Measurements from ENCODE around the gene SORBS1.

- TF ChIP-seq CTCF (IDR thresholded peaks at IDR 0.05) (no peak), EZH2 (IDR thresholded peaks at IDR 0.05; ENCODE audit: borderline replicate concordance, insufficient read depth, low read depth, low read length, poor library complexity, severe bottlenecking) (no peak)
These were observed 73.2 kb downstream of the SORBS1 start for GRCh38 chr10:95487994-95488393.
